H1 (cell line): ENCODE results near the gene PDE4B.

Experiments used
- EP300 ChIP-seq, 2 experiments: IDR thresholded peaks; 1 replicate in 1 of 2; 2 replicates in 1 of 2; pipeline ENCODE4 v1.6.1; 2011 to 2012; ENCODE audit warnings: low read depth in 2 of 2, low read length in 2 of 2, mild to moderate bottlenecking in 2 of 2, borderline replicate concordance in 1 of 2, inconsistent platforms in 1 of 2, moderate library complexity in 1 of 2
- POLR2AphosphoS5 ChIP-seq: IDR thresholded peaks from 2 replicates; pipeline ENCODE4 v1.6.1; 2011; ENCODE audit warnings: low read depth, low read length
- TF ChIP-seq, protein P1 (sequence below), 3 experiments: IDR thresholded peaks; 1 replicate in 2 of 3; 2 replicates in 1 of 3; pipeline versions ENCODE4 v1.5.1 to v1.6.1; 2011; ENCODE audit warnings: low read length in 3 of 3, mild to moderate bottlenecking in 3 of 3, inconsistent platforms in 2 of 3, low read depth in 1 of 3, moderate library complexity in 1 of 3; ENCODE audit not compliant: insufficient read depth in 1 of 3; ENCODE audit errors: control extremely low read depth in 1 of 3

DNA sequence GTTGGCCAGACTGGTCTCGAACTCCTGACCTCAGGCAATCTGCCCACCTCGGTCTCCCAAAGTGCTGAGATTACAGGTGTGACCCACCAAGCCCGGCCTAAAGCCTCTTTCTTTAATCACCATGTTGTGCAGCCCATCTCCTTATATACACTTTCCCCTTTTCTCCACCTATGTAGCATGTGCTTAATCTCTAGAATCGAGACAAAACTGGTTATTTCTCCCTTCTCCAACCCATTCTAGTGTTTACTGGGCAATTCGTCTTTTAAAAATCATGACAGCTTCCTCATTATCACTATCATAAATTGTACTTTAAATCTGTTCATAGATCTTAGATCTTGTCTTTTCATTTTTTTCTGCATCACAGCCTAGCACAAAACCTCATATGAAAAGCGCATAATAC, 285.7 kb downstream of the PDE4B start:
- TF ChIP-seq EP300 (IDR thresholded peaks at IDR 0.05; ENCODE audit: borderline replicate concordance in 1 of 2, low read depth in 2 of 2, low read length in 2 of 2) (no peak), POLR2AphosphoS5 (no peak)
- TF ChIP-seq, protein P1, sequence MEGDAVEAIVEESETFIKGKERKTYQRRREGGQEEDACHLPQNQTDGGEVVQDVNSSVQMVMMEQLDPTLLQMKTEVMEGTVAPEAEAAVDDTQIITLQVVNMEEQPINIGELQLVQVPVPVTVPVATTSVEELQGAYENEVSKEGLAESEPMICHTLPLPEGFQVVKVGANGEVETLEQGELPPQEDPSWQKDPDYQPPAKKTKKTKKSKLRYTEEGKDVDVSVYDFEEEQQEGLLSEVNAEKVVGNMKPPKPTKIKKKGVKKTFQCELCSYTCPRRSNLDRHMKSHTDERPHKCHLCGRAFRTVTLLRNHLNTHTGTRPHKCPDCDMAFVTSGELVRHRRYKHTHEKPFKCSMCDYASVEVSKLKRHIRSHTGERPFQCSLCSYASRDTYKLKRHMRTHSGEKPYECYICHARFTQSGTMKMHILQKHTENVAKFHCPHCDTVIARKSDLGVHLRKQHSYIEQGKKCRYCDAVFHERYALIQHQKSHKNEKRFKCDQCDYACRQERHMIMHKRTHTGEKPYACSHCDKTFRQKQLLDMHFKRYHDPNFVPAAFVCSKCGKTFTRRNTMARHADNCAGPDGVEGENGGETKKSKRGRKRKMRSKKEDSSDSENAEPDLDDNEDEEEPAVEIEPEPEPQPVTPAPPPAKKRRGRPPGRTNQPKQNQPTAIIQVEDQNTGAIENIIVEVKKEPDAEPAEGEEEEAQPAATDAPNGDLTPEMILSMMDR (IDR thresholded peaks at IDR 0.05; ENCODE audit: control extremely low read depth in 1 of 3, insufficient read depth in 1 of 3, low read depth in 1 of 3, low read length in 3 of 3), result no peak
